Globus pallidus (tissue), 1 donor: ENCODE results near the gene PTPRN2.

Source experiments
- DNase-seq: peaks from one replicate; pipeline ENCODE4 v3.0.0-alpha.2; 2015; ENCODE audit warnings: low spot score

PTPRN2 gene

DNA sequence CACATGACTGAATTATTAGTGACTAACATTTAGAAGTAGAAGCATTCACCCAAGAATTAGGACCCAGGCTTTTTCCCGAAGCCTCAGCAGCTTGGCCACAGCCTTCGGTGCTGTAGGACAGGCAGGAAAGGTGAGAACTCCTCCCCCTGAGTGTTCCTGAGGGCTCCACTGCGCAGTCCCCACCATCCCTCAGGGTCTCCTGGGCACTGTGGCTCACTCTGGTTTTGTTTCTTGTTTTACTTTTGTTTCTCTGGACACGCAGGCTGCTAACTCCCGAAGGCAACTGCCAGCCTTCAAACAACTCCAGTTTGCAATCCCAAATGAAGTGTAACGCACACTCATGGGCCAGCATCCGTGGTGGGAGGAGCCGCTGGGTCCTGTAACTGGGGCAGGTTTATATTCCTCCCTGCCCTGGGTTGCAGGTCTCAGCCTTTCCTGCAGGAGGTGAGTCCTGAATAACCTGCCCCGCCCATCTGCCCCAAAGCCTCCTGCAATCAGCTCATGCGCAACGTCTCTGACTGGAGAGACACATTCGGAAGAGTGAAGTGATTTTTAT lies 492.9 kb downstream of the PTPRN2 start:
- no peak for DNase-seq

GRCh38 chr7:158094046-158094445 lies 493.6 kb downstream of the PTPRN2 start:
- DNase-seq, result no peak

DNA sequence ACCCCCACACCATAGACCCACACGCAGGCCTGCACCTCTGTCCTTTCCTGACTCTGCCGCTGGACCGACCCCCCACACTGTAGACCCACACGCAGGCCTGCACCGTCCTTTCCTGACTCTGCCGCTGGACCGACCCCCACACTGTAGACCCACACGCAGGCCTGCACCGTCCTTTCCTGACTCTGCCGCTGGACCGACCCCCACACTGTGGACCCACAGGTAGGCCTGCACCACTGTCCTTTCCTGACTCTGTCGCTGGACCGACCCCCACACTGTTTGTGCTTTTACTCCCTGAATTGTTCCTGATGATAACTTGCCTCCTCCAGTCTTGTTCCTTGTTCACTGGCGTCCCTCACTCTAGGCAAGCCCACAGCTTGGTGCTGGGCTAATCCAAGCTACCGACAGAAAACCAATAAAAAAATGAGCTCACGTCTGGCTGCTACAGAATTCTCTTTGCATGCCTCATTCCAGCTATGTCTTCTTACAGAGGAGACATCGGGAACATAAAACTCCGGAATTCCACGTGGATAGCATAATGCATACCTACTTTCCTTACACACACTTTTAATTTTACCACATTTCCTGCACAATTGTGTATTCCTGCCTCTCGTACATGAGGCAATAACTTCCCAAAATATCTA lies 494.3 kb downstream of the PTPRN2 start:
- no peak for DNase-seq

DNA sequence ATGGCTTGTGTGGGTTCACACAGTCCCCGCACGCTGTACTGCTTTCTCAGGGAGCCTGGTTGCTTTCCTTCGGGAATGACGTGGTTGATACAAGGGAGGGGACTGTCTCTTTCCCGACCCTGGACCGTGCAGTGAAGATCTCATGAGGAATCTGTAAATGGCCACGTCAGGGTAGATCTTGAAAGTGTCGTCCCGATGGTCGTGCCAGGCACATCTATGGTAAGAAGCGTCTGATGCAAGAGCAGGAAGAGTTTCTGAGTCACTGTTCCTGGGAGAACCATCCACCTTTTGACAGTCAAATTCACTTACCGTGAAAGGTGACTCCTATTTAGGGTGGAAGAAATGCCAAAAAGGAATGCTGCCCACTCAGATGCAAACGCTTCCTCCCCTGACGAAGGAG lies 500.4 kb downstream of the PTPRN2 start:
- no peak for DNase-seq

- no peak for DNase-seq
Observed at GRCh38 chr7:158085741-158086695, 501.6 kb downstream of the PTPRN2 start.

DNA sequence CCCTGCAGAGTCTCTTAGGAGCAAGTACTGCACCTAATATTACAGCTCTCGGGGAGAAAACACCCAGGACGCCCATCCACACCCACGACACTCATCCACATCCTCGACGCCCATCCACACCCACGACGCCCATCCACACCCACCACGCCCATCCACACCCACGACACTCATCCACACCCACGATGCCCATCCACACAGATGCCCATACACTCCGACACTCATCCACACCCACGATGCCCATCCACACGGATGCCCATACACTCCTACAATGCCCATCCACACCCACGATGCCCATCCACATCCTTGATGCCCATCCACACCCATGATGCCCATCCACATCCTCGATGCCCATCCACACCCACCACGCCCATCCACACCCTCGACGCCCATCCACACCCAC lies 503.1 kb downstream of the PTPRN2 start:
- DNase-seq, result no peak

- DNase-seq, result no peak
Observed at GRCh38 chr7:158083526-158084310, 503.9 kb downstream of the PTPRN2 start.

DNA sequence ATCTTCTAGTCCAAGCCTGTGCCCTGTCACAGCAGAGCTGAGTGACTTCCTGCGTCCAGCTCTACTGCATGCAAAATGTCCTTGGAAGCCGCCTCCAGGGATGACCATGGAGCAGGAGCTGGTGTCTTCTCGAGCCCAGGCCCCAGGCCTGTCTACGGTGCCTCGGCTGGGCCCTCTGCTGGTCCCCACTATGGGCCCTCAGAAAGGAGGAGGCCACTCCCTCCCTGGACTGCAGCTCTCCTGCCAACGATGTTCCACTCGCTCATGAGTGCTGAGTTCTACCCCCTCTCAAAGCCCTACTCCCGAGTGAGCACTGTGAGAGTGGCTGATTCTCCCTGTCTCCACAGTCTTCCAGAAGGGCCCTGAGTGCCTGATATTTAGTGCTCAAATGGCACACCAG lies 504.9 kb downstream of the PTPRN2 start:
- no peak for DNase-seq

- DNase-seq, result no peak
Observed at GRCh38 chr7:158080899-158081445, 506.7 kb downstream of the PTPRN2 start.

DNA sequence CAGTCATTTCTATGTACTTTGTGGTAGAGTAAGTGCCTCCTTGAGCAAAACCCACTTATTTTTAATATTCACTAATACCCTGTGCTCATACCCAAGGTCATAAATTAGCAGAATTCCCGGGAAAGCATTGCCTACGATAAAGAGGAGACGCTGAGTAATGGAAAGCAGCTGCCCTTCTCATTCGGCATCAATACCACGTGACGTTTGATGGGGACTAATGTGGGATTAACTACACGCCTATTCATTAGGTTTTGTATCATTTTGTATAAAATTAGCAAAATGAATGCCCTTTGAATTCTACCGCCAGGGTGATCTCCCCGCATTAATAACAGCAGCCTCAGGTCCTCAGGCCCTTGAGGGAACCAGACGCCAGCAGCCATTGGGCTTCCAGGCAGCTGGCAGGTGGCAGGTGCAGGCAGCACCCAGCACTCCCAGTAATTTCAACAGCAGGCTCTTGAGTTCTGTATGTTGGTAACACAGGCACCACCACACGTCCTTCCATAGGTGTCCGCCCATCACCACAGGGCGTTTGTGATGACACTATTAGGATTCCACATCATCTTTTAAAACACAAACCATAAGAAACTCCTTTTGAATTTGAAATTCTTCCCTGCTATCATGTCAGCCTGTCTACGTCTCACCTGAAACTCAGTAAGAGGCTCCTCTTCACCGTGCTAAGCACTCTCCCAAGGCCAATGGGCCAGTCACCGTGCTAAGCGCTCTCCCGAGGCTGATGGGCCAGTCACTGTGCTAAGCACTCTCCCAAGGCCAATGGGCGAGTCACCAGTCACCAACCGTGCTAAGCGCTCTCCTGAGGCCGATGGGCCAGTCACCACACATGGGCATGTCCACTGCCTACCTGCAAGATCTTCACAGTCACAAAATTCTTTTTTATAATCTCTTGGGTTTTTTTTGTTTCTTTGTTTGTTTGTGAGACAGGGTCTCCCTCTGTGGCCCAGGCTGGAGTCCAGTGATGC lies 509.4 kb downstream of the PTPRN2 start:
- DNase-seq, result no peak

DNA sequence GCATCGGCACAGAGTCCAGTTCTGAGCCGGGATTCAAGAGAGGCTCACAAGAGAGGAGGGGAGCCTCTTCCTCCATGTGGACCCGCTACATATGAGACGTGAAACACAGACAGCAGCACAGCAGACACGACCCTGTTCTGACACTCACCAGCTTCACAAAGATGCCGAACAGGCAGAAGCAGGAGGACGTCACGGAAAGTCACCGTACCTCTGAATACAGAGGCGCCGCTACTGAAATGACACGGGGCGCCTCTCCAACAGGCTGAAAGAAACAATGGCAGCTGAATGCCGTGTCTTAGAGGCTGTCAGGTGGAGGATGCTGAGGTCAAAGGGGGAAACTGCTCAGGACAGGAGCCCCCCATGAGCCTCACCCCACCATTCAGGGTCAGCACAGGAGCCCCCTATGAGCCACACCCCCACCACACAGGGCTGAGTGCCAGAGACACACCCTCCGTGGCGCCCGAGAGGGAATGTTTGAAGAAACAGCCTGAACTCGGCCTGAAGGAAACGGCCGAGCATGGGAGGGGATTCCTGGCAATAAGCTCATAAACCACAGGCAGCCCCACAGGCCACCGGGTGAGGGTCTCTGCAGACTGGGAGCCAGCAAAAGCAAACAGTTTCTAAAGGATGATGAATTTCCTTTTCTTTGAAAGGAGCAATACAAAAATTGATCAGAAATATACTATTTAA lies 510.3 kb downstream of the PTPRN2 start:
- no peak for DNase-seq

- no peak for DNase-seq
Observed at GRCh38 chr7:158076656-158077055, 511.0 kb downstream of the PTPRN2 start.

GRCh38 chr7:158076215-158076614 lies 511.4 kb downstream of the PTPRN2 start:
- no peak for DNase-seq

DNA sequence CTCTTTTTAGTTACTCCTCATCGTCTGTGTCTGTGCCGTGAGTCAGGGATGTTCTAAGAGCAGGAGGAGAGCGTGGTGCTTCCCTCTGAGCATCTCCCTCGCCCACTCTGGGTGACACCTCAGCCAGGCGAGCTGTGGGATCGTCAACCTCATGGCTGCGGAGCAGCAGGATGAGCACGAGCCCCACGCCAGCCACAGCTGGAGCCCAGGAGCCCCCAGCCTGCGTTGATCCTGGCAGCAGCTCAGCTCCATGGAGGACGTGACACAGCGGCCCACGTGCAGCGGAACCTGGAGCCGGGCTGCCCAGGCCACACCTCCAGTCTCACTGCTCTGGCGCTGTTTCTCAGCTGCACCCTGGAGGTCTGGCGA lies 512.0 kb downstream of the PTPRN2 start:
- DNase-seq, result no peak

- no peak for DNase-seq
Observed at GRCh38 chr7:158074896-158075632, 512.6 kb downstream of the PTPRN2 start.

- no peak for DNase-seq
Observed at GRCh38 chr7:158073845-158074840, 513.5 kb downstream of the PTPRN2 start.

- no peak for DNase-seq
Observed at GRCh38 chr7:158072991-158073730, 514.5 kb downstream of the PTPRN2 start.
